Measurements from ENCODE around the gene ASPSCR1.
A peak's percentile ranks its signal among the peaks of the same experiment; 100 is the strongest.

The ASPSCR1 gene

GRCh38 chr17:82050152-82050760, 72.8 kb downstream of the ASPSCR1 start:
- WGBS, 2 donors (ENCODE audit: extremely low coverage in 2 of 2, insufficient read length in 2 of 2, insufficient replicate concordance in 1 of 2) = no CpG with 5 or more reads among the region's 28 CpGs
- peak overlapping the region; percentile 2 to 98 for H3K4me3 ChIP-seq (ENCODE audit: low read length in 2 of 2)
- H3K9ac ChIP-seq (ENCODE audit: low read depth, low read length, poor library complexity) = peak overlapping the region; percentile 90

GRCh38 chr17:82050761-82051641, 73.6 kb downstream of the ASPSCR1 start:
- peak overlapping the region; percentile 96 for H2BK15ac ChIP-seq (ENCODE audit: low read length)
- peaks cover 21% of the 10 kb centered on the region for H3K79me1 ChIP-seq (ENCODE audit: low read depth, low read length)
- H3K4me3 ChIP-seq (ENCODE audit: low read length in 2 of 2) = peak overlapping the region; percentile 98 to 99
- no peaks in the 10 kb centered on the region for H3K9me3 ChIP-seq (replicated peaks in 1 of 2; ENCODE audit: control insufficient read depth in 2 of 2, insufficient read depth in 1 of 2, low read depth in 1 of 2, low read length in 2 of 2)
- no CpG with 5 or more reads among the region's 79 CpGs for WGBS, 2 donors (ENCODE audit: extremely low coverage in 2 of 2, insufficient read length in 2 of 2, insufficient replicate concordance in 1 of 2)
- peak overlapping the region; percentile 80 for H3K18ac ChIP-seq (ENCODE audit: low read length)
- no peak overlapping the region for H3K27ac ChIP-seq (replicated peaks; ENCODE audit: low read length)
- peak overlapping the region; percentile 53 for H3K4ac ChIP-seq (ENCODE audit: low read length)
- peak overlapping the region; percentile 98 for H3K4me2 ChIP-seq (ENCODE audit: insufficient read depth, low read length, poor library complexity, severe bottlenecking)
- H3K27me3 ChIP-seq (ENCODE audit: control insufficient read depth in 3 of 3, insufficient read depth in 3 of 3, low read depth in 1 of 3, low read length in 3 of 3) = no peaks in the 10 kb centered on the region
- H4K8ac ChIP-seq (ENCODE audit: low read depth, low read length) = peak overlapping the region; percentile 96
- H3K36me3 ChIP-seq (replicated peaks in 1 of 2; ENCODE audit: control insufficient read depth in 2 of 2, insufficient read depth in 2 of 2, low read length in 2 of 2) = peaks cover 49 to 61% of the 10 kb centered on the region in 2 donors
- peak overlapping the region; percentile 89 for H3K23ac ChIP-seq (ENCODE audit: low read depth, low read length, poor library complexity)
- no peak overlapping the region for H2BK120ac ChIP-seq (ENCODE audit: low read depth, low read length)
- peak overlapping the region; percentile 89 for H3K14ac ChIP-seq (ENCODE audit: low read length)
- H2AK5ac ChIP-seq (ENCODE audit: low read depth, low read length) = peak overlapping the region; percentile 63
- H3K4me1 ChIP-seq (ENCODE audit: control insufficient read depth in 2 of 2, insufficient read depth in 1 of 2, low read depth in 1 of 2, low read length in 2 of 2) = peaks cover 7% of the 10 kb centered on the region in 2 donors
- H2BK12ac ChIP-seq (ENCODE audit: low read length) = peak overlapping the region; percentile 100
- peak overlapping the region; percentile 90 for H3K9ac ChIP-seq (ENCODE audit: low read depth, low read length, poor library complexity)
- H2BK5ac ChIP-seq (ENCODE audit: low read length) = peak overlapping the region; percentile 75
- DNase-seq (ENCODE audit: low spot score) = no peak
- peak overlapping the region; percentile 90 for H2AFZ ChIP-seq (ENCODE audit: low read length)
- H4K91ac ChIP-seq (ENCODE audit: low read depth, low read length, poor library complexity) = no peak overlapping the region

More at GRCh38 chr17:82050152-82050760, 72.8 kb downstream of the ASPSCR1 start:
- Histone ChIP-seq H2BK120ac (ENCODE audit: low read depth, low read length) (no peak overlapping the region), H2BK15ac (ENCODE audit: low read length) (peak overlapping the region; percentile 96), H4K91ac (ENCODE audit: low read depth, low read length, poor library complexity) (no peak overlapping the region), H3K36me3 (replicated peaks in 1 of 2; ENCODE audit: control insufficient read depth in 2 of 2, insufficient read depth in 2 of 2, low read length in 2 of 2) (peaks cover 43 to 54% of the 10 kb centered on the region in 2 donors), H3K4ac (ENCODE audit: low read length) (no peak overlapping the region), H4K8ac (ENCODE audit: low read depth, low read length) (peak overlapping the region; percentile 96), H3K4me1 (ENCODE audit: control insufficient read depth in 2 of 2, insufficient read depth in 1 of 2, low read depth in 1 of 2, low read length in 2 of 2) (peaks cover 7% of the 10 kb centered on the region in 2 donors), H3K18ac (ENCODE audit: low read length) (no peak overlapping the region), H3K27ac (replicated peaks; ENCODE audit: low read length) (no peak overlapping the region), H3K27me3 (ENCODE audit: control insufficient read depth in 3 of 3, insufficient read depth in 3 of 3, low read depth in 1 of 3, low read length in 3 of 3) (no peaks in the 10 kb centered on the region), H3K23ac (ENCODE audit: low read depth, low read length, poor library complexity) (peak overlapping the region; percentile 89), H3K79me1 (ENCODE audit: low read depth, low read length) (peaks cover 21% of the 10 kb centered on the region), H3K14ac (ENCODE audit: low read length) (peak overlapping the region; percentile 89), H3K9me3 (replicated peaks in 1 of 2; ENCODE audit: control insufficient read depth in 2 of 2, insufficient read depth in 1 of 2, low read depth in 1 of 2, low read length in 2 of 2) (no peaks in the 10 kb centered on the region), H2BK12ac (ENCODE audit: low read length) (peak overlapping the region; percentile 58), H2AFZ (ENCODE audit: low read length) (no peak overlapping the region), H2BK5ac (ENCODE audit: low read length) (peak overlapping the region; percentile 75), H3K4me2 (ENCODE audit: insufficient read depth, low read length, poor library complexity, severe bottlenecking) (peak overlapping the region; percentile 11), H2AK5ac (ENCODE audit: low read depth, low read length) (peak overlapping the region; percentile 63)
- DNase-seq (ENCODE audit: low spot score) = no peak

- no CpG with 5 or more reads among the region's 94 CpGs for WGBS, 2 donors (ENCODE audit: extremely low coverage in 2 of 2, insufficient read length in 2 of 2, insufficient replicate concordance in 1 of 2)
- H3K18ac ChIP-seq (ENCODE audit: low read length) = peak within 1 kb of the TSS; percentile 89
- peak within 1 kb of the TSS; percentile 98 to 99 for H3K4me3 ChIP-seq (ENCODE audit: low read length in 2 of 2)
These were observed 74.6 kb downstream of the ASPSCR1 start, which contains the start of the genes GPS1 and RFNG for GRCh38 chr17:82051776-82052637. Gene GPS1, plus strand, starts transcription at chr17:82051898. Its CDS starts 34 bp downstream, at chr17:82051932. Gene RFNG, minus strand, starts transcription at chr17:82051811. Its CDS starts 45 bp downstream, at chr17:82051766.

More at GRCh38 chr17:82051776-82052637, 74.6 kb downstream of the ASPSCR1 start, which contains the start of the genes GPS1 and RFNG:
- no peak within 1 kb of the TSS for H2BK120ac ChIP-seq (ENCODE audit: low read depth, low read length)
- no peak within 1 kb of the TSS for H3K27ac ChIP-seq (replicated peaks; ENCODE audit: low read length)
- no peaks in the 10 kb centered on the region for H3K27me3 ChIP-seq (ENCODE audit: control insufficient read depth in 3 of 3, insufficient read depth in 3 of 3, low read depth in 1 of 3, low read length in 3 of 3)
- no peaks in the 10 kb centered on the region for H3K9me3 ChIP-seq (replicated peaks in 1 of 2; ENCODE audit: control insufficient read depth in 2 of 2, insufficient read depth in 1 of 2, low read depth in 1 of 2, low read length in 2 of 2)
- peak within 1 kb of the TSS; percentile 89 for H3K23ac ChIP-seq (ENCODE audit: low read depth, low read length, poor library complexity)
- peak within 1 kb of the TSS; percentile 98 for H3K4me2 ChIP-seq (ENCODE audit: insufficient read depth, low read length, poor library complexity, severe bottlenecking)
- peak within 1 kb of the TSS; percentile 94 for H3K9ac ChIP-seq (ENCODE audit: low read depth, low read length, poor library complexity)
- H2BK5ac ChIP-seq (ENCODE audit: low read length) = peak within 1 kb of the TSS; percentile 75
- H3K4ac ChIP-seq (ENCODE audit: low read length) = peak within 1 kb of the TSS; percentile 76
- H4K8ac ChIP-seq (ENCODE audit: low read depth, low read length) = peak within 1 kb of the TSS; percentile 96
- H2BK12ac ChIP-seq (ENCODE audit: low read length) = peak within 1 kb of the TSS; percentile 100
- DNase-seq (ENCODE audit: low spot score) = no peak
- H2AFZ ChIP-seq (ENCODE audit: low read length) = peak within 1 kb of the TSS; percentile 90
- H3K4me1 ChIP-seq (ENCODE audit: control insufficient read depth in 2 of 2, insufficient read depth in 1 of 2, low read depth in 1 of 2, low read length in 2 of 2) = peaks cover 7% of the 10 kb centered on the region in 2 donors
- peak within 1 kb of the TSS; percentile 89 for H3K14ac ChIP-seq (ENCODE audit: low read length)
- H2AK5ac ChIP-seq (ENCODE audit: low read depth, low read length) = peak within 1 kb of the TSS; percentile 81
- peaks cover 58 to 68% of the 10 kb centered on the region in 2 donors for H3K36me3 ChIP-seq (replicated peaks in 1 of 2; ENCODE audit: control insufficient read depth in 2 of 2, insufficient read depth in 2 of 2, low read length in 2 of 2)
- H4K91ac ChIP-seq (ENCODE audit: low read depth, low read length, poor library complexity) = no peak within 1 kb of the TSS
- H2BK15ac ChIP-seq (ENCODE audit: low read length) = peak within 1 kb of the TSS; percentile 96
- H3K79me1 ChIP-seq (ENCODE audit: low read depth, low read length) = peaks cover 23% of the 10 kb centered on the region

All from neuronal stem cell (in vitro differentiated cells).